ENCODE results near the gene SRGAP1. TPM values are rescaled to one million over a fixed set of nuclear protein-coding genes. Genes with fewer than 3 reads are reported as not detected.

SRGAP1 gene
- total and polyA plus RNA-seq, 2 of the 4 experiments (the other 2 are of a cell fraction) = 10.0 to 10.2 TPM

DNA sequence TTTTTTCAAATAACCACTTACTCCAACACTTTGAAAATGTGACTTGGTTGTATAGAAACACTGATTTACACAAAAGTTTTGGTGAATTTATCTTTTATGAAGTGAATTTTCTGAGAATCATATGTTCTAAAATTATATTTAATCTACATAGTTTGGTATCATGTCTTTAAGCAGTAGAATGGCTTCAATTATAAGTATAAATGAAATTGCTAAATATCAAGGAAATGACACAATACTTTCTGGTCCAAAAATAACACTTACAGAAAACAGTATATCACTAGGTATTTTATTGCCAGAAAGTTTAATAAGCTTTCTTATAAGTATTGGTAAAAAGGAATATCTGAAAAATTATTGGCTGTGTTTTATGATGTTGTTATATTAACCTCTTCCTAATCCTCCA, 90.9 kb downstream of the SRGAP1 start:
- Histone ChIP-seq H4K5ac (ENCODE audit: low read depth, low read length) (no peak overlapping the region), H3K4ac (ENCODE audit: low read depth, low read length) (no peak overlapping the region), H3K14ac (replicated peaks; ENCODE audit: low read depth, low read length) (no peak overlapping the region), H2BK15ac (ENCODE audit: low read depth, low read length) (no peak overlapping the region), H3K27ac (ENCODE audit: insufficient read depth, low read length) (no peak overlapping the region), H3K9me3 (ENCODE audit: control insufficient read depth, insufficient read depth, low read length) (no peaks in the 10 kb centered on the region), H3K4me1 (ENCODE audit: control insufficient read depth, insufficient read depth, low read length) (peaks cover 11% of the 10 kb centered on the region), H2AK9ac (replicated peaks; ENCODE audit: low read depth, low read length, poor library complexity) (no peak overlapping the region), H2AK5ac (ENCODE audit: low read depth, low read length) (no peak overlapping the region), H3K9ac (ENCODE audit: low read depth, low read length) (no peak overlapping the region), H3K27me3 (ENCODE audit: control insufficient read depth, insufficient read depth, low read length) (no peaks in the 10 kb centered on the region), H2BK5ac (ENCODE audit: low read depth, low read length, poor library complexity, severe bottlenecking) (no peak overlapping the region), H2BK120ac (ENCODE audit: low read depth, low read length) (no peak overlapping the region), H2BK20ac (ENCODE audit: low read depth, low read length) (no peak overlapping the region), H3K4me3 (ENCODE audit: insufficient read depth, low read depth, low read length) (no peak overlapping the region), H4K8ac (ENCODE audit: low read depth in 2 of 2, low read length in 2 of 2) (no peak overlapping the region), H3K18ac (ENCODE audit: low read depth, low read length) (no peak overlapping the region), H3K23ac (ENCODE audit: low read depth, low read length) (no peak overlapping the region; the same call in 1 of the 2 replicates), H3K56ac (ENCODE audit: extremely low read depth, insufficient read depth, low read length) (no peak overlapping the region), H3K9me1 (ENCODE audit: insufficient read depth, low read length) (peaks cover 8% of the 10 kb centered on the region; the same call in 1 of the 2 replicates), H3K79me1 (ENCODE audit: low read depth in 1 of 2, low read length in 2 of 2) (peaks cover 33 to 74% of the 10 kb centered on the region in 2 experiments), H3K36me3 (ENCODE audit: control insufficient read depth, insufficient read depth, low read length) (peaks cover 9% of the 10 kb centered on the region), H4K91ac (ENCODE audit: insufficient read depth, low read depth, low read length) (no peak overlapping the region), H3K4me2 (ENCODE audit: low read depth, low read length) (no peak overlapping the region), H2AFZ (replicated peaks; ENCODE audit: low read length, poor library complexity) (no peak overlapping the region), H4K20me1 (ENCODE audit: insufficient read depth, low read length) (peaks cover 23% of the 10 kb centered on the region; the same call in 1 of the 2 replicates)
- in situ Hi-C loops (cut with MboI; ENCODE audit: low sequenced_read_pairs) = no loop called here
- ATAC-seq (ENCODE audit: low read depth) (no peak), DNase-seq (no peak)
- ChIA-PET POLR2A (ENCODE audit: unreplicated experiment) (no interaction called here), CTCF (no interaction called here)
- intact Hi-C loops (cut with micrococcal nuclease) = no loop called here
- TF ChIP-seq, protein P1, sequence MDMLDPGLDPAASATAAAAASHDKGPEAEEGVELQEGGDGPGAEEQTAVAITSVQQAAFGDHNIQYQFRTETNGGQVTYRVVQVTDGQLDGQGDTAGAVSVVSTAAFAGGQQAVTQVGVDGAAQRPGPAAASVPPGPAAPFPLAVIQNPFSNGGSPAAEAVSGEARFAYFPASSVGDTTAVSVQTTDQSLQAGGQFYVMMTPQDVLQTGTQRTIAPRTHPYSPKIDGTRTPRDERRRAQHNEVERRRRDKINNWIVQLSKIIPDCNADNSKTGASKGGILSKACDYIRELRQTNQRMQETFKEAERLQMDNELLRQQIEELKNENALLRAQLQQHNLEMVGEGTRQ (IDR thresholded peaks at IDR 0.05; ENCODE audit: low read depth, low read length) = no peak
- TF ChIP-seq FOS (IDR thresholded peaks at IDR 0.05; ENCODE audit: low read depth, low read length) = no peak
- no peak for TF ChIP-seq NFE2L2 (IDR thresholded peaks at IDR 0.05; ENCODE audit: low read depth, low read length)
- no peak for TF ChIP-seq MAZ (IDR thresholded peaks at IDR 0.05; ENCODE audit: borderline replicate concordance, low read depth, low read length)
- no peak for TF ChIP-seq RAD21 (IDR thresholded peaks at IDR 0.05; ENCODE audit: low read length)
- TF ChIP-seq CHD1 (IDR thresholded peaks at IDR 0.05; ENCODE audit: low read depth, low read length) = no peak
- no peak for TF ChIP-seq SMC3 (IDR thresholded peaks at IDR 0.05; ENCODE audit: low read depth, low read length)
- no peak for TF ChIP-seq MAFK (IDR thresholded peaks at IDR 0.05; ENCODE audit: low read depth, low read length)
- TF ChIP-seq, protein P2, sequence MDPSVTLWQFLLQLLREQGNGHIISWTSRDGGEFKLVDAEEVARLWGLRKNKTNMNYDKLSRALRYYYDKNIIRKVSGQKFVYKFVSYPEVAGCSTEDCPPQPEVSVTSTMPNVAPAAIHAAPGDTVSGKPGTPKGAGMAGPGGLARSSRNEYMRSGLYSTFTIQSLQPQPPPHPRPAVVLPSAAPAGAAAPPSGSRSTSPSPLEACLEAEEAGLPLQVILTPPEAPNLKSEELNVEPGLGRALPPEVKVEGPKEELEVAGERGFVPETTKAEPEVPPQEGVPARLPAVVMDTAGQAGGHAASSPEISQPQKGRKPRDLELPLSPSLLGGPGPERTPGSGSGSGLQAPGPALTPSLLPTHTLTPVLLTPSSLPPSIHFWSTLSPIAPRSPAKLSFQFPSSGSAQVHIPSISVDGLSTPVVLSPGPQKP (IDR thresholded peaks at IDR 0.05; ENCODE audit: borderline replicate concordance, low read depth, low read length) = no peak
- TF ChIP-seq CEBPB (IDR thresholded peaks at IDR 0.05; ENCODE audit: low read depth, low read length) = no peak; the same call in 1 of the 2 replicates
- TF ChIP-seq, protein P3, sequence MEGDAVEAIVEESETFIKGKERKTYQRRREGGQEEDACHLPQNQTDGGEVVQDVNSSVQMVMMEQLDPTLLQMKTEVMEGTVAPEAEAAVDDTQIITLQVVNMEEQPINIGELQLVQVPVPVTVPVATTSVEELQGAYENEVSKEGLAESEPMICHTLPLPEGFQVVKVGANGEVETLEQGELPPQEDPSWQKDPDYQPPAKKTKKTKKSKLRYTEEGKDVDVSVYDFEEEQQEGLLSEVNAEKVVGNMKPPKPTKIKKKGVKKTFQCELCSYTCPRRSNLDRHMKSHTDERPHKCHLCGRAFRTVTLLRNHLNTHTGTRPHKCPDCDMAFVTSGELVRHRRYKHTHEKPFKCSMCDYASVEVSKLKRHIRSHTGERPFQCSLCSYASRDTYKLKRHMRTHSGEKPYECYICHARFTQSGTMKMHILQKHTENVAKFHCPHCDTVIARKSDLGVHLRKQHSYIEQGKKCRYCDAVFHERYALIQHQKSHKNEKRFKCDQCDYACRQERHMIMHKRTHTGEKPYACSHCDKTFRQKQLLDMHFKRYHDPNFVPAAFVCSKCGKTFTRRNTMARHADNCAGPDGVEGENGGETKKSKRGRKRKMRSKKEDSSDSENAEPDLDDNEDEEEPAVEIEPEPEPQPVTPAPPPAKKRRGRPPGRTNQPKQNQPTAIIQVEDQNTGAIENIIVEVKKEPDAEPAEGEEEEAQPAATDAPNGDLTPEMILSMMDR (conservative IDR thresholded peaks at IDR 0.05; ENCODE audit: low read depth, low read length) = no peak
- TF ChIP-seq RCOR1 (IDR thresholded peaks at IDR 0.05; ENCODE audit: insufficient replicate concordance, low read length) = no peak
- no peak for TF ChIP-seq POLR2A (IDR thresholded peaks at IDR 0.05; ENCODE audit: low read depth, low read length)
- TF ChIP-seq MXI1 (IDR thresholded peaks at IDR 0.05; ENCODE audit: borderline replicate concordance, low read depth, low read length) = no peak
- no peak for TF ChIP-seq BHLHE40 (IDR thresholded peaks at IDR 0.05; ENCODE audit: low read depth, low read length)
- TF ChIP-seq RFX5 (IDR thresholded peaks at IDR 0.05; ENCODE audit: low read depth, low read length) = no peak
- dilution Hi-C loops (cut with HindIII; ENCODE audit: low sequenced_read_pairs, unreplicated experiment) = no loop called here
- no TSS peak for BruUV-seq (replicated peaks)
